A549 (cell line): Measurements from ENCODE around the gene TRABD2A.

ENCODE experiments used
- CEBPB ChIP-seq, 2 experiments: fragments of >200 bp in 1 of 2; sonication (Bioruptor Twin) in 1 of 2; formaldehyde crosslinking in 1 of 2; IDR thresholded peaks; 2 replicates each; pipeline ENCODE4 v1.6.1; 2012 to 2016
- CTCF ChIP-seq: fragments of >200 bp; sonication (Bioruptor Twin); formaldehyde crosslinking; IDR thresholded peaks from 3 replicates; pipeline ENCODE4 v1.5.1; 2016
- ESRRA ChIP-seq: fragments of 150-350 bp; IDR thresholded peaks from 2 replicates; pipeline ENCODE4 v1.6.1; 2014; ENCODE audit warnings: mild to moderate bottlenecking, low read length, borderline replicate concordance
- JUN ChIP-seq, 2 experiments: fragments of >200 bp; sonication (Bioruptor Twin); formaldehyde crosslinking; IDR thresholded peaks; 2 replicates in 1 of 2; 3 replicates in 1 of 2; pipeline ENCODE4 v1.6.1; 2016 to 2017
- POLR2A ChIP-seq: IDR thresholded peaks from 2 replicates; pipeline ENCODE4 v1.6.1; 2012; ENCODE audit warnings: mild to moderate bottlenecking, low read length
- RAD21 ChIP-seq, 2 experiments: fragments of >200 bp in 1 of 2; sonication (Bioruptor Twin) in 1 of 2; formaldehyde crosslinking in 1 of 2; IDR thresholded peaks in 1 of 2; conservative IDR thresholded peaks in 1 of 2; 2 replicates in 1 of 2; 3 replicates in 1 of 2; pipeline ENCODE4 v1.6.1; 2012 to 2018; ENCODE audit warnings: inconsistent platforms in 1 of 2
- RCOR1 ChIP-seq: fragments of 150-350 bp; IDR thresholded peaks from 2 replicates; pipeline ENCODE4 v1.6.1; 2014; ENCODE audit warnings: antibody characterized with exemption, low read length, low read depth

DNA sequence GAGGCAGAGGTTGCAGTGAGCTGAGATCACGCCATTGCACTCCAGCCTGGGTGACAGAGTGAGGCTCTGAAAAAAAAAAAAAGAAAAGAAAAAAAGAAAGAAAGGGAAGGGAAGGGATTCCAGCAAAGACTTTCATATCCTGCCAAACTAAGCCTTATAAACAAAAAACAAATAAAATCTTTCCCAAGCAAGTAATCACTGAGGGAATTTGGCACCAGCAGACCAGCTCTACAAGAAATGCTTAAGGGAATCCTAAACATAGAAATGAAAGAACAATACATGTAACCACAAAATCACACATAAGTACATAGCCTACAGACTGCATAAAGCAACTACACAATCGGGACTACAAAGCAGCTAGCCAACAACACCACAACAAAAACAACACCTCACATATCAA lies 79.1 kb downstream of the TRABD2A start:
- no peak for TF ChIP-seq RAD21 (conservative IDR thresholded peaks at IDR 0.05 in 1 of 2, IDR thresholded peaks at IDR 0.05 in 1 of 2)
- TF ChIP-seq JUN (IDR thresholded peaks at IDR 0.05): no peak
- TF ChIP-seq ESRRA: no peak
- no peak for TF ChIP-seq CTCF
- no peak for TF ChIP-seq POLR2A
- no peak for TF ChIP-seq CEBPB (IDR thresholded peaks at IDR 0.05)
- TF ChIP-seq RCOR1: no peak
